ENCODE data around the gene HS1BP3.

GRCh38 chr2:20671036-20671735 lies 20.3 kb upstream of the HS1BP3 start:
- TF ChIP-seq JUN (IDR thresholded peaks at IDR 0.05), result no peak
- no peak for TF ChIP-seq HDAC2 (IDR thresholded peaks at IDR 0.05)
- TF ChIP-seq CTCF (IDR thresholded peaks at IDR 0.05), result no peak
- TF ChIP-seq POLR2A (IDR thresholded peaks at IDR 0.05; ENCODE audit: low read length), result no peak
- no peak for TF ChIP-seq HOXA7 (CRISPR knock-in tag; IDR thresholded peaks at IDR 0.05)
- TF ChIP-seq POLR2AphosphoS2 (conservative IDR thresholded peaks at IDR 0.05; ENCODE audit: low read length), result no peak
- TF ChIP-seq REST (IDR thresholded peaks at IDR 0.05), result no peak
- TF ChIP-seq ESRRA (IDR thresholded peaks at IDR 0.05; ENCODE audit: borderline replicate concordance, low read length), result no peak
- TF ChIP-seq JUNB (IDR thresholded peaks at IDR 0.05), result no peak

All from A549 (cell line).